ENCODE results near the gene RAB40C. TPM values are rescaled to one million over a fixed set of nuclear protein-coding genes. Genes with fewer than 3 reads are reported as not detected.

RAB40C gene, protein sequence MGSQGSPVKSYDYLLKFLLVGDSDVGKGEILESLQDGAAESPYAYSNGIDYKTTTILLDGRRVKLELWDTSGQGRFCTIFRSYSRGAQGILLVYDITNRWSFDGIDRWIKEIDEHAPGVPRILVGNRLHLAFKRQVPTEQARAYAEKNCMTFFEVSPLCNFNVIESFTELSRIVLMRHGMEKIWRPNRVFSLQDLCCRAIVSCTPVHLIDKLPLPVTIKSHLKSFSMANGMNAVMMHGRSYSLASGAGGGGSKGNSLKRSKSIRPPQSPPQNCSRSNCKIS
- total RNA-seq, result 5.7 TPM

GRCh38 chr16:589658-590187, at the start of gene RAB40C:
TSS of gene RAB40C (plus strand) at chr16:590066. CDS start at chr16:590292, 226 bp downstream.
- H3K9me3 ChIP-seq (ENCODE audit: control insufficient read depth in 3 of 3, low read length in 3 of 3), result no peaks in the 10 kb centered on the region
- peaks cover 0 to 2% (median 0%) of the 10 kb centered on the region in 3 donors for H3K36me3 ChIP-seq (ENCODE audit: control insufficient read depth in 3 of 3, insufficient read depth in 3 of 3, low read length in 3 of 3)
- H3K9ac ChIP-seq (ENCODE audit: low read depth in 1 of 3, low read length in 3 of 3), result peak within 1 kb of the TSS; percentile 96 to 99 (median 98)
- peaks cover 71 to 82% (median 73%) of the 10 kb centered on the region in 3 donors for H3K4me1 ChIP-seq (ENCODE audit: control insufficient read depth in 3 of 3, insufficient read depth in 3 of 3, low read length in 3 of 3)
- peak within 1 kb of the TSS; percentile 90 to 96 (median 96) for H3K4me3 ChIP-seq (ENCODE audit: low read length in 3 of 3)
- H3K27me3 ChIP-seq (ENCODE audit: control insufficient read depth in 3 of 3, insufficient read depth in 3 of 3, low read length in 3 of 3), result peaks cover 0 to 5% (median 0%) of the 10 kb centered on the region in 3 donors
- peak within 1 kb of the TSS; percentile 94 for H3K27ac ChIP-seq (ENCODE audit: low read depth, low read length)

DNA sequence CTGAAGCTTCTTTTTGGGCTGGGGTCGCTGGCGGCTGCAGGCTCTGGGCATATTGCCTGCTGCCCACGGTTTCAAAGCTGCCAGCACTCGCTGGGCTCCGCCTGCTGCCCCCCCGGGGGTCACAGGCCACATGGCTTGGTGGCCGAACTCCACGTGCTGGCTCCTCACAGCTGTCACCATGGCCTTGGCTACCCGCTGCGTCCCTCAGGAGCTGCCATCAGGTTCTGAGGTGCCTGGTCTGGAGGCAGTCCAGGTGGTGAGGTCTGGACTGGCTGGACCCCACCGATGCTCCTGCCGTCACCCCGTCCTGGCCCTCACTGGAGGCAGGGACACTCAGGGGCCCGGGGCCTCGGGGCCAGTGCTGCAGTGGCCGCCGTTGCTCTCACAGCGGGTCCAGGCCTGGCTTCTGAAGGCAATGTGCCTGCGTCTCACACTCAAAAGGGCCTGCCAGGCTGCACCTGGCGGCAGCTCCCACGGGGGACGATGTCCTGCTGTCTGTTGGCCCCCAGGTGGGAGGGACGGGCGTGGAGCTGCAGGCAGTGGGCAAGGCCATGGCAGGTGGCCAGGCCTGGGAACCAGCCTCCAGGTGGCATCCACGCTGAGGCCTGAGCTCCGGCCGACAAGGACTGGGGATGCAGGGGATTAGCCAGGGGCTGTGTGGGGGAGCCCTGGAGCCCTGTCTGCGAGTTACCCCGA, 49.1 kb upstream of the RAB40C start:
- Histone ChIP-seq H3K9ac (ENCODE audit: low read depth in 1 of 3, low read length in 3 of 3) (peak overlapping the region in 1 of 3 donors; percentile 16), H3K36me3 (ENCODE audit: control insufficient read depth in 3 of 3, insufficient read depth in 3 of 3, low read length in 3 of 3) (peaks cover 3 to 10% (median 3%) of the 10 kb centered on the region in 3 donors), H3K4me1 (ENCODE audit: control insufficient read depth in 3 of 3, insufficient read depth in 3 of 3, low read length in 3 of 3) (peaks cover 9 to 21% (median 12%) of the 10 kb centered on the region in 3 donors), H3K9me3 (ENCODE audit: control insufficient read depth in 3 of 3, low read length in 3 of 3) (no peaks in the 10 kb centered on the region), H3K4me3 (ENCODE audit: low read length in 3 of 3) (no peak overlapping the region), H3K27ac (ENCODE audit: low read depth, low read length) (no peak overlapping the region), H3K27me3 (ENCODE audit: control insufficient read depth in 3 of 3, insufficient read depth in 3 of 3, low read length in 3 of 3) (no peaks in the 10 kb centered on the region)

DNA sequence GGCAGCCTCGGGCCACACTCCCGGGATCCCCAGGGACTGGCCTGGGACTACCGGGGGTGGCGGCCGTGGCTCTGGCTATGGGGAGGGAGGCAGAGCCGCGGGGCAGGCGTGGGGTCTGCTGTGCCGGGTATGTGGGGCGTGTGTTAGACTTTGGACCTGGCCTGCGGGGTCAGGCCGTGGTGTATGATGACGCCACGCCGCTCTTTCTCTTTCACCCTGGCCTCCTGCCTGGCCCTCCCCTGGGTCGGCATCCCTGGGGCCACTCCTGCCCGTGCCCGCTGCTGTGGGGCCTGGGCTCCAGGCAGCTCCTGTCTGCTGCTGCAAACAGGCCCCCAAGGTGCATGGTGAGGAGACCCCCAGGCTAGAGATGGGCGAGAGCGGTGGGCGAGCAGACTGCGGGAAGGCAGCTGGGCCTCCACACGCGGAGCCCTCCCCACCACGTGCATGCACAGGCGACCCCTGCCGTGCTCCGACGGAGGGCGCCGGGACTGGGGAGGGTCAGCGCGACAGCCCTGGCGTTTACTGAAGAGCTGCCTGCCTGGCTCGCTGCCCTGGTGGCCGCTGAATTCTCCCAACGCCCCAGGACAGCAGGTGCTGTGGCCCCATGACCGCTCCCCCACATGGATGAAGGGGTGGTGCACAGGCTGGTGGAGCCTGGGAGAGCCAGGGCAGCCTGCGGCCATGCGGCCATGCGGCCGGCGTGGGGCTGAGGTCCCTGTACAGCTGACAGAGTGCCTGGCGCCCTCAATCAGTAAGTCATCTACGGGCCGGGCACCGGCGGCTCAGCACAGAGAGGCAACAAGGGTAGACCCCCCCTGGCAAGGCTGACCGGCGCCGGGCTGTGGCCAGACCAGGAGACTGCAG, 46.3 kb upstream of the RAB40C start:
- Histone ChIP-seq H3K9me3 (ENCODE audit: control insufficient read depth in 3 of 3, low read length in 3 of 3) (no peaks in the 10 kb centered on the region), H3K4me3 (ENCODE audit: low read length in 3 of 3) (no peak overlapping the region), H3K27ac (ENCODE audit: low read depth, low read length) (no peak overlapping the region), H3K27me3 (ENCODE audit: control insufficient read depth in 3 of 3, insufficient read depth in 3 of 3, low read length in 3 of 3) (no peaks in the 10 kb centered on the region), H3K9ac (ENCODE audit: low read depth in 1 of 3, low read length in 3 of 3) (no peak overlapping the region), H3K4me1 (ENCODE audit: control insufficient read depth in 3 of 3, insufficient read depth in 3 of 3, low read length in 3 of 3) (peaks cover 3 to 8% (median 6%) of the 10 kb centered on the region in 3 donors), H3K36me3 (ENCODE audit: control insufficient read depth in 3 of 3, insufficient read depth in 3 of 3, low read length in 3 of 3) (peaks cover 0 to 3% (median 2%) of the 10 kb centered on the region in 3 donors)

- peaks cover 2 to 5% (median 3%) of the 10 kb centered on the region in 3 donors for H3K36me3 ChIP-seq (ENCODE audit: control insufficient read depth in 3 of 3, insufficient read depth in 3 of 3, low read length in 3 of 3)
- no peaks in the 10 kb centered on the region for H3K9me3 ChIP-seq (ENCODE audit: control insufficient read depth in 3 of 3, low read length in 3 of 3)
- H3K4me3 ChIP-seq (ENCODE audit: low read length in 3 of 3), result no peak overlapping the region
Measured at GRCh38 chr16:544517-544916, 45.3 kb upstream of the RAB40C start.

DNA sequence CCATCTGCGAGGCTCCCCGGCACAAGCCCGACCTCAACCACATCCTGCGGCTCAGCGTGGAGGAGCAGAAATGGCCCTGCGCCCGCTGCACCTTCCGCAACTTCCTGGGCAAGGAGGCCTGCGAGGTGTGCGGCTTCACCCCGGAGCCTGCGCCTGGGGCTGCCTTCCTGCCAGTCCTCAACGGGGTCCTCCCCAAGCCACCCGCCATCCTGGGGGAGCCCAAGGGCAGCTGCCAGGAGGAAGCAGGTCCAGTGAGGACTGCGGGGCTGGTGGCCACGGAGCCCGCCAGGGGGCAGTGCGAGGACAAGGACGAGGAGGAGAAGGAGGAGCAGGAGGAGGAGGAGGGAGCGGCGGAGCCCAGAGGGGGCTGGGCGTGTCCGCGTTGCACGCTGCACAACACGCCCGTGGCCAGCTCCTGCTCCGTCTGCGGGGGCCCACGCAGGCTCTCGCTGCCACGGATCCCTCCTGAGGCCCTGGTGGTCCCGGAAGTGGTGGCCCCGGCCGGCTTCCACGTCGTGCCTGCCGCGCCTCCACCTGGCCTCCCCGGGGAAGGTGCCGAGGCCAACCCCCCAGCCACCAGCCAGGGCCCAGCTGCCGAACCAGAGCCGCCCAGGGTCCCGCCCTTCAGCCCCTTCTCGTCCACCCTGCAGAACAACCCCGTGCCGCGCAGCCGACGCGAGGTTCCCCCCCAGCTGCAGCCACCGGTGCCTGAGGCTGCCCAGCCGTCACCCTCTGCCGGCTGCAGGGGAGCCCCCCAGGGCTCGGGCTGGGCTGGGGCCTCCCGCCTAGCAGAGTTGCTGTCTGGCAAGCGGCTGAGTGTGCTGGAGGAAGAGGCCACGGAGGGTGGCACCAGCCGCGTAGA, 42.7 kb upstream of the RAB40C start:
- no peaks in the 10 kb centered on the region for H3K4me1 ChIP-seq (ENCODE audit: control insufficient read depth in 3 of 3, insufficient read depth in 3 of 3, low read length in 3 of 3)
- H3K27ac ChIP-seq (ENCODE audit: low read depth, low read length), result no peak overlapping the region
- H3K9ac ChIP-seq (ENCODE audit: low read depth in 1 of 3, low read length in 3 of 3), result no peak overlapping the region
- H3K36me3 ChIP-seq (ENCODE audit: control insufficient read depth in 3 of 3, insufficient read depth in 3 of 3, low read length in 3 of 3), result peaks cover 4 to 11% (median 10%) of the 10 kb centered on the region in 3 donors
- H3K9me3 ChIP-seq (ENCODE audit: control insufficient read depth in 3 of 3, low read length in 3 of 3), result no peaks in the 10 kb centered on the region
- no peaks in the 10 kb centered on the region for H3K27me3 ChIP-seq (ENCODE audit: control insufficient read depth in 3 of 3, insufficient read depth in 3 of 3, low read length in 3 of 3)
- H3K4me3 ChIP-seq (ENCODE audit: low read length in 3 of 3), result no peak overlapping the region

More at GRCh38 chr16:544517-544916, 45.3 kb upstream of the RAB40C start:
- no peaks in the 10 kb centered on the region for H3K27me3 ChIP-seq (ENCODE audit: control insufficient read depth in 3 of 3, insufficient read depth in 3 of 3, low read length in 3 of 3)
- peaks cover 3 to 8% (median 6%) of the 10 kb centered on the region in 3 donors for H3K4me1 ChIP-seq (ENCODE audit: control insufficient read depth in 3 of 3, insufficient read depth in 3 of 3, low read length in 3 of 3)
- H3K27ac ChIP-seq (ENCODE audit: low read depth, low read length), result no peak overlapping the region
- no peak overlapping the region for H3K9ac ChIP-seq (ENCODE audit: low read depth in 1 of 3, low read length in 3 of 3)

GRCh38 chr16:548586-548985, 41.3 kb upstream of the RAB40C start:
- no peak overlapping the region for H3K4me3 ChIP-seq (ENCODE audit: low read length in 3 of 3)
- H3K9me3 ChIP-seq (ENCODE audit: control insufficient read depth in 3 of 3, low read length in 3 of 3), result no peaks in the 10 kb centered on the region
- no peaks in the 10 kb centered on the region for H3K27me3 ChIP-seq (ENCODE audit: control insufficient read depth in 3 of 3, insufficient read depth in 3 of 3, low read length in 3 of 3)
- no peak overlapping the region for H3K9ac ChIP-seq (ENCODE audit: low read depth in 1 of 3, low read length in 3 of 3)
- H3K36me3 ChIP-seq (ENCODE audit: control insufficient read depth in 3 of 3, insufficient read depth in 3 of 3, low read length in 3 of 3), result peaks cover 4 to 14% (median 10%) of the 10 kb centered on the region in 3 donors
- H3K4me1 ChIP-seq (ENCODE audit: control insufficient read depth in 3 of 3, insufficient read depth in 3 of 3, low read length in 3 of 3), result no peaks in the 10 kb centered on the region
- H3K27ac ChIP-seq (ENCODE audit: low read depth, low read length), result no peak overlapping the region

GRCh38 chr16:549544-550263, 40.2 kb upstream of the RAB40C start:
- no peak overlapping the region for H3K9ac ChIP-seq (ENCODE audit: low read depth in 1 of 3, low read length in 3 of 3)
- no peaks in the 10 kb centered on the region for H3K9me3 ChIP-seq (ENCODE audit: control insufficient read depth in 3 of 3, low read length in 3 of 3)
- no peaks in the 10 kb centered on the region for H3K27me3 ChIP-seq (ENCODE audit: control insufficient read depth in 3 of 3, insufficient read depth in 3 of 3, low read length in 3 of 3)
- peaks cover 4 to 14% (median 10%) of the 10 kb centered on the region in 3 donors for H3K36me3 ChIP-seq (ENCODE audit: control insufficient read depth in 3 of 3, insufficient read depth in 3 of 3, low read length in 3 of 3)
- no peak overlapping the region for H3K27ac ChIP-seq (ENCODE audit: low read depth, low read length)
- peaks cover 0 to under 1% (median 0%) of the 10 kb centered on the region in 3 donors for H3K4me1 ChIP-seq (ENCODE audit: control insufficient read depth in 3 of 3, insufficient read depth in 3 of 3, low read length in 3 of 3)
- H3K4me3 ChIP-seq (ENCODE audit: low read length in 3 of 3), result no peak overlapping the region

GRCh38 chr16:551210-551609, 38.7 kb upstream of the RAB40C start:
- Histone ChIP-seq H3K9ac (ENCODE audit: low read depth in 1 of 3, low read length in 3 of 3) (no peak overlapping the region), H3K27ac (ENCODE audit: low read depth, low read length) (no peak overlapping the region), H3K36me3 (ENCODE audit: control insufficient read depth in 3 of 3, insufficient read depth in 3 of 3, low read length in 3 of 3) (peaks cover 4 to 14% (median 10%) of the 10 kb centered on the region in 3 donors), H3K4me3 (ENCODE audit: low read length in 3 of 3) (no peak overlapping the region), H3K27me3 (ENCODE audit: control insufficient read depth in 3 of 3, insufficient read depth in 3 of 3, low read length in 3 of 3) (peaks cover 0 to 7% (median 0%) of the 10 kb centered on the region in 3 donors), H3K4me1 (ENCODE audit: control insufficient read depth in 3 of 3, insufficient read depth in 3 of 3, low read length in 3 of 3) (peaks cover 0 to 5% (median 0%) of the 10 kb centered on the region in 3 donors), H3K9me3 (ENCODE audit: control insufficient read depth in 3 of 3, low read length in 3 of 3) (no peaks in the 10 kb centered on the region)
